GM18951 (cell line): ENCODE data around the gene OSBPL10.

Source experiments
- POLR2A ChIP-seq: IDR thresholded peaks from 4 replicates; pipeline ENCODE4 v1.6.1; 2011; ENCODE audit warnings: mild to moderate bottlenecking; ENCODE audit not compliant: insufficient read length, insufficient read depth; ENCODE audit errors: extremely low read depth
- in situ Hi-C: fragments of 300-500 bp; cut with MboI; formaldehyde crosslinking; loops from one replicate; pipeline ENCODE4 v1.12.0; 2022; ENCODE audit warnings: low sequenced_read_pairs, mixed read lengths, inconsistent platforms; ENCODE audit not compliant: unreplicated experiment

OSBPL10 gene

DNA sequence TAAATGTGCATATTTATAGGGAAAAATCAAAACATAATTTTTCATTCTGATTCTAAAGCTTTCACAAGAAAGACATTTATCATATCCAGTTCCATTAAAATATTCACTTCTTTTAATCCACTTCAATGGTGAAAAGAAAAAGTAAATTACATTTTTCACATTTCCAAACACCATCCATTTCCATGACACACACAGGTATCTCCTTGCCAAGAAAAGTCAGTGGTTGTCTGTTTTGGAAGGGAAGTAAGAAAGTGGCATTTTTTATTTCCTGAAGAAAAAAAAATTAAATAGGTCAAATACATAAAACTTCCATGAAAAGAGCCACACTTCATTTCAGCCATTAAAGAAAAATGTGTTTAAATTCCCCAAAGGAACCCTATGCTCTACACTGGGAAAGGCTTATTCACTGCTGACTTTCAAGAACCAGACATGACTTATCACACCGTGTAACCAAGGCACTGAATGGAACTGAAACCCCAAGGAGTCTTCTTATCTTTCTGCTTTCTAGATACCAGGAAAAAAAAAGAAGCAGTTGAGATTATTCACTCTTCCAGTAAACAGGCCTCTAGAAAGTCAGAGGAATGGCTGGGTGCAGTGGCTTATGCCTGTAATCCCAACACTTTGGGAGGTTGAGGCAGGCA lies 44.5 kb downstream of the OSBPL10 start:
- in situ Hi-C loops, result no loop called here
- no peak for TF ChIP-seq POLR2A

DNA sequence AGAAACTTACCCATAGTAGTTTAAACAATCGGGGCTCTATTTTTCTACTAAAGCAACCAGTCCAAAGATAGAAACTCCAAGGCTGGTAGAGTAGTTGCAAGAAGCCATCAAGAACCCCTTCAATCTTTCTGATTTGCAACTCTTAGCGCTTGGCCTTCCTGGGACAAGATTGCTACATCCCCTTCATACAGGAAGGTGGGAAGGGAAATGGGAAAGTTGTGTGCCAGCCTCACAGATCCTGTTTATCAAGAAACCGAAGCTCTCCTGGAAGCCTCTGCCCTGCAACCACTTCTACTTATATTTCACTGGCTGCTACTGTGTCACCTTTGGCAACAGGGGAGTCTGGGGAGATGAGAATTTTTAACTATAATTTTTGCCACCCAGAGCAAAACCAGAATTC lies 46.2 kb downstream of the OSBPL10 start:
- TF ChIP-seq POLR2A, result no peak
- in situ Hi-C loops, result no loop called here

DNA sequence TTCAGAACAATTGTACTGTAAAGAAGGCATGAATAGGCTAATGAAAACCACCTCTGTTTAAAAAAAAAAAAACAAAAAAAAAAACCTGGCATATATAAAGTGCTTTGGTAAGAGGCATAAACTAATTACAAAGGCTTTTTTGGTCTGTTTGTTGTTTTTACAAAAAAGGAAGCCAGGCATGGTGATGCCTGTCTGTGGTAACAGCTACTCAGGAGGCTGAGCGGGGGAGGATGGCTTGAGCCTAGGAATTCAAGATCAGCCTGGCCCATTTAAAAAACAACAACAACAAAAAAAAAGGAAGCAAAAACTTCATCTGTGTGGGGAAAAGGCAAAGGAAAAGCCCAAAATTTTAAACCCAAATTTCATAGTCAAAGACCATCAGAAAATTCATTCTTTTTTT lies 47.0 kb downstream of the OSBPL10 start:
- in situ Hi-C loops, result no loop called here
- no peak for TF ChIP-seq POLR2A

DNA sequence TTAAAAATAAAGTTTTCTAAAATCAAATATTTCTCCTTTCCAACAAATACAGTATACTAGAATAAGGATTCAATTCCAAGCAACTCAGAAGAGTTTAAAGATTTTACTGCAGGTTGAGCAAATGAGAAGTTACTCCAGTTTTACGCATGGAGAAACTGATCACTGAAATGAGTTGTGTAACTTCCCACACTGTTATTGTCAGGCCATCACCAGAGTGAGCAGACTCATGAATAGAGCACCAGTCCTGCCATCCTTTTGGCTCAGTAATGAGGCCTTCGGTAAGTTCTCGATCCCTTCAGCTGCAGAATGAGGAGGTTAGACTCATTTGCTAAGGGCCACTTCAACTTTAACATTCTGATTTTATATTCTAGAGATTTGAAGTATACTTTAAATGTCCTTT lies 48.1 kb downstream of the OSBPL10 start:
- no peak for TF ChIP-seq POLR2A
- in situ Hi-C loops, result no loop called here

DNA sequence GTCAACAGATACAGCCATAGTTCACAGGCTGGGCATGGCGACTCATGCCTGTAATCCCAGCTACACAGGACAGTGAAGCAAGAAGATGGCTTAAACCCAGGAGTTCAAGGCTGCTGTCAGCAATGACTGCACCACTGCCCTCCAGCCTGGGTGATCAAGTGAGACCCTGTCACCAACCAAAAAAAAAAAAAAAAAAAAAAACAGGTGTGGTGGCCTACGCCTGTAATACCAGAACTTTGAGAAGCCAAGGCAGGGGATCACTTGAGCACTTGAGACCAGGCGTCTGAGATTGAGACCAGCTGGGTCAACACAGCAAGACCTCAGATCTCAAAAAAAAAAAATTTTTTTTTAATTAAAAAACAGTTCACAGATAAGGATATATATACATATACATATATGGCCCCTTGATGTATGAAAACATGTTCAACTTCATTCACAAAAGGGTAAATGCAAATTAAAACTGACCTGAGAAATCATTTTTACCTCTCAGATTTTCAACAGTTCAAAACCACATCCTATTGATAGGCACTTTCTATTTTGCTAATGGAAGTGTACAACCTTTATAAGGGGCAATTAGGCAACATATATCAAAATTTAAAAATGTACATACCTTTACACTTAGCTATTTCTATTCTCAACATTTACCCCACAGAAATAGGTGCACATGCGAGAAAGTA lies 51.1 kb downstream of the OSBPL10 start:
- TF ChIP-seq POLR2A, result no peak
- in situ Hi-C loops, result no loop called here

DNA sequence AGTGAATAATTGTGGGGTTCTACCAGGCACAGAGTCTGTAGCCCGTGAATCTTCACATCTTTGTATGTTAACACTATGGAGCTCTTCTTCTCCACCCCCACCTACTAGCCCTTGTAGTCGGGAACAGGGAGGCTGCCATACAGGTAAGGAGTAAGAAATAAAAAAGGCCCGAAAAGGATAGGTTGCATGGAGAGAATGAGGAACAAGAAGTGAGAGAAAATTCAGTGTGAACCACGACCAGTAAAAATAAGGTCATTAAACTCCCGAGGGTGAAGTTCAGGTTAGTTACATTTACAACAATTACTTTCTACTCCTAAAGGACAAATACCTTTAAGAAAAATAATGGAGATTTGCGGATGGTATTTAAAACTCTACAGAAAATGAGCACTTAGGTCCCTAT lies 53.3 kb downstream of the OSBPL10 start:
- TF ChIP-seq POLR2A, result no peak
- in situ Hi-C loops, result no loop called here

DNA sequence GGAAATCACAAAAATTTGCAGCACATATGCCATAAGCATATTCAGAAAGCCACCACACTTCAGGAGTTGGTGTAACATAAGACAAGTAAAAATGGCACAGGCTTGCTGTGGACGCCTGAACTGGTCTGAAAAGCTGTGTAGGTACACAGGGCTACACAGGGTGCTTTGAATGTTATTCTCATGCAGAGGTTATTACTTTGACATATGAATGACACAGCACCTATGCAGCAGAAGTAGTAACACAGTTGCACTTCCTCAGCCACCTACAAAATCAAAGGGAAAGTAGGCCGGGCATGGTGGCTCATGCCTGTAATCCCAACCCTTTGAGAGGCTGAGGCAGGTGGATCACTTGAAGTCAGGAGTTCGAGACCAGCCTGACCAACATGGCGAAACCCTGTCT lies 54.5 kb downstream of the OSBPL10 start:
- no peak for TF ChIP-seq POLR2A

DNA sequence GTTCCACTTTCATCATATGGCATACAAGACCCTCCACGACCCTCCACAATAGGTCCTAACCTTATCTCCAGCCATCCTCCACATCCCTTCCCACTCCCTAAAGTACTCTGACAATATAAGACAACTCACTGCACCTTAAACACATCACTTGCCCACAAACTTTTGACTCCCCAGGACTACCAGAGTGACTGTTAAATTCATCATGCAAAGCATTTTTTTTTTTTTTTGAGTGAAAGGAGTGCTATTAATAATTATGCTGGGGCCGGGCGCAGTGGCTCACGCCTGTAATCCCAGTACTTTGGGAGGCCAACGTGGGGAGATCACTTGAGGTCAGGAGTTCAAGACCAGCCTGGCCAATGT lies 55.8 kb downstream of the OSBPL10 start:
- in situ Hi-C loops, result no loop called here
- TF ChIP-seq POLR2A, result no peak

More for the DNA sequence above, 54.5 kb downstream of the OSBPL10 start:
- in situ Hi-C loops, result no loop called here

DNA sequence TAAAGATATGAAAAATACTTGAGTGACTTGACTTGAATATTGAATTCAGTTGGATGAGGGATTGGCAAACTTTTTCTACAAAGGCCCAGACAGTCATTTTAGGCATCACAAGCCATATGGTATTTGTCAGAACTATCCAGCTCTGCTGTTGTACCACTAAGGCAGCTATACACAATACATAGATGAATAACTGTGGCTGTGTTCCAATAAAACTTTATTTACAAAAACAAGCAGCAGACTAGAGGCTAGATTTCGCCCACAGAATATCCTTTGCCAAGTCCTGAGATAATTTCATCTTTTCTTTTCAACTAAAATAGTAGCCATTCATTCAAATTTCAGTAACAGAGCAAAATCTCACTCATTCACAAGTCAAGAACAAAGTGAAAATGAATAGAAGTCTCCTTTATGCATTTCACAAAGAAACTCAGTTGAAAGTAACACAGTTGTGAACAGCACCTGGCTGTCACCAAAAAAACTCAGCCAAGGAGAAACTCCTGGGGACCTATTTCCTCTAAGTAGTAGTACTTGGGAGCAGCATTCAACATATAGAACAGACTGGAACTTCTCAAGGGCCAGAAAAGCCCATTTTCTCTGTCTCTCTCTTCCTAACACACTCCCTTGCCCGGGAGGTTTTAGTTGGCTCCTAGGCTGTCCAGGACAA lies 56.3 kb downstream of the OSBPL10 start:
- no peak for TF ChIP-seq POLR2A
- in situ Hi-C loops, result no loop called here

DNA sequence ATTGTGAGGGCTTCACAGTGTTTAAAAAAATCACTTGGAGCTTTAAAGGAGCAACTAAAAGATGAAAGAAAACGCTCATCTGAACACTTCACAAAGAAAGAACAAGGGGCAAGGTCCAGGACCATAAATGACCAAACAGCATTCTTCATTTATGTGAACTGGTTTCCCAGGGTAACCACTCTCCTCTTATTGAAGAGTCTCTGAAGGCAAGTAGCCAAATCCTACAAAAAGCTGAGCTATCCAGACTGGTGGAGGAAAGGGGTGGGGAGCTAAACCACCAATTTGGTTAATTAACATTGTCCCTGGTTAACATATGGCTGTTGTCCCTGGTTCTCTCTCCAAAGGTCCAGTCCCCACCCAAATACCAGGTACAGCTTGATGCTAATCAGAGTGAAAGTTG lies 58.1 kb downstream of the OSBPL10 start:
- no peak for TF ChIP-seq POLR2A
- in situ Hi-C loops, result no loop called here

DNA sequence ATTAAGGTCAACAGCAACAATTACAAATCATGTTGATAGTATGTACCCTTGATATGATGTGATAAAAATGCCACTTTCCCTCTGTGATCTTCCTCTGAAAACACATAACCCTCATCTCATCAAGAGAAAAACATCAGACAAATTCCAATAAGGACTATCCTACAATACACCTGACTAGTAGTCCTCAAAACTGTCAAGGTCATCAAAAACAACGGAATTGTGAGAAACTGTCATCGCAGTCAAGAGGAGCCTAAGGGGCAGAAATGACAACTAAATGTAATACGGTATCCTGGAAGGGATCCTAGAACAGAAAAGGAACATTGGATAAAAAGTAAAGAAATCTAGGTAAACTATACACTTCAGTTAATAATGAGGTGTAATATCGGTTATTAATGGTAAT lies 59.2 kb downstream of the OSBPL10 start:
- in situ Hi-C loops, result no loop called here
- TF ChIP-seq POLR2A, result no peak

DNA sequence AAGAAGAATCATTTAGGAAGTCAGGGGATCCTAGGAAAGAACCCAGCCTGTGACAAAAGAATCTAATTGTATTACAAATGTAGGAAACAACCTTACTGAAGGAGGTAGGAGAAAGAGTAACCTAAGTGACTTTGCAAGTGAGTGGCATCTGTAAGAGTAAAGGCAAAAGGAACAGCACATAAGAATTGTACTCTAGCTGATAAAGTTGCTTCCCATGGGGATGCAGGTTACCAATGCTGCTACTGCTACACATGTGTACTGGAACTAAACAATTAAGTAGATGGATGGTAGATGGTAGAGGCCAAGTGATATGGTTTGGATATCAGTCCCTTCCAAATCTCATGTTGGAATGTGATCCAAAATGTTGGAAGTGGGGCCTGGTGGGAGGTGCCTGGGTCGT lies 60.8 kb downstream of the OSBPL10 start:
- in situ Hi-C loops, result no loop called here

DNA sequence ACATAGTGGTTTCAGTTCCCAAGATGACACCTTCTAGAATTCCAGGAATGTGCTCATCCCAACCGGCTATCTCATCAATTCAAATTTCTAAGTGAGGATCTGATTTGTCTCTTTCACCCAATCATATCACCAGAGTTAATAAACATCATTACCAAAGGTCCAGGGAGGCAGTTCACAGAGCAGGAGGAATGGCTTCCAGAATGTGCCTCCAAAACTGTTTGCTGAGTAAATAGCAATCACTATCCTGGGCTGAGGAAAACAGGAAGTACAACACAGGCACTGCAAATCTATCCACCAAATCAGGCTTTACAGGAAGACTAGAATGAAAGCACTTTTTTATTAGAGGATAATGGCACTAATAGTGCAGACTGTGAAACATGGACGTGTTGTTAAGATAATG lies 61.5 kb downstream of the OSBPL10 start:
- in situ Hi-C loops, result no loop called here
- no peak for TF ChIP-seq POLR2A

More for the DNA sequence above, 60.8 kb downstream of the OSBPL10 start:
- TF ChIP-seq POLR2A, result no peak

DNA sequence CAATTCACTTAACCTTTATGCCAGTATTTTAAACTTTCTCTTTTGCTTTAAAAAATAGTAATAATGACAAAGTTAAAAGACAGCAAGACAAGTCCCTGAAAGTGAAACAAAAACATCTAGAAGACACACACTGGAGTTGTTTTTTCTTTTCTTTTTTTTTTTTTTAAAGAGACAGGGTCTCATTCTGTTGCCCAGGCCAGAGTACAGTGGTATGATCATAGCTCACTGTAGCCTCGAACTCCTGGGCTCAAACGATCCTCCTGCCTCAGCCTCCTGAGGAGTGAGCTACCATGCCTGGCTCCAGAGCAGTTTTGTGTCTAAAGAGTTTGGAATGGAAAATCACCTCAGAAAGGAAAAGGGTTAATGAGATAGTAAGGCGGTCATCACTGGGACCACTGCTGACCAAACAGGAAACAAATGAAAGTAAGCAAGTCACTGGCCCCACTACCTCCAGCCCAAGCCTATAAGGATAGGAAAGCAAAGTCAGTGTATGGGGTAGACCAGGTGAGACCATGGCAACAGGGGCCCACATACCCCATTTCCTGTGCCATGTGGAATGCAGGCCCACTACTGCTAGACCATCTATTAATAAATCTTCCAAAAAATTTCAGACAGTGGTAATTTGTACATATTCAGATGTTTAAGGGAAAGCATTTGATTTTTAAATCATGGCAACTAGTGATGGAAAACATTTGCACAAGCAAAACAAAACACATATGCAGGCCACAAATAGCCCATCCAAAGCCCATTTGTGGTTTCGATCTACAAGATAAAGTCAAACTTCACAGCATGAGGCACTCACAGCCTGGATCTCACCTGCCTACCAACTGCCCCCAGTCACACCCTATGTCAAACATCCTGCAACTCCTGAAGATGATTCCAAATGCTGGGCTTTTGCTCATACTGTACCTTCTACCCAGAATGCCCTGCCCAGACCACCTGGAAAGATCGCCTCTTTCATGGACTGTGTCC lies 62.6 kb downstream of the OSBPL10 start:
- no peak for TF ChIP-seq POLR2A
- in situ Hi-C loops, result no loop called here
